HG03575 (cell line): Measurements from ENCODE around the gene SERTAD2.

Source experiments
- ATAC-seq: cut with Tn5 transposase; IDR thresholded peaks from one replicate; pipeline ENCODE4 v1.9.1; 2021; ENCODE audit not compliant: unreplicated experiment, insufficient number of reproducible peaks, low FRiP score; ENCODE audit errors: extremely low read depth

SERTAD2 gene, protein sequence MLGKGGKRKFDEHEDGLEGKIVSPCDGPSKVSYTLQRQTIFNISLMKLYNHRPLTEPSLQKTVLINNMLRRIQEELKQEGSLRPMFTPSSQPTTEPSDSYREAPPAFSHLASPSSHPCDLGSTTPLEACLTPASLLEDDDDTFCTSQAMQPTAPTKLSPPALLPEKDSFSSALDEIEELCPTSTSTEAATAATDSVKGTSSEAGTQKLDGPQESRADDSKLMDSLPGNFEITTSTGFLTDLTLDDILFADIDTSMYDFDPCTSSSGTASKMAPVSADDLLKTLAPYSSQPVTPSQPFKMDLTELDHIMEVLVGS

DNA sequence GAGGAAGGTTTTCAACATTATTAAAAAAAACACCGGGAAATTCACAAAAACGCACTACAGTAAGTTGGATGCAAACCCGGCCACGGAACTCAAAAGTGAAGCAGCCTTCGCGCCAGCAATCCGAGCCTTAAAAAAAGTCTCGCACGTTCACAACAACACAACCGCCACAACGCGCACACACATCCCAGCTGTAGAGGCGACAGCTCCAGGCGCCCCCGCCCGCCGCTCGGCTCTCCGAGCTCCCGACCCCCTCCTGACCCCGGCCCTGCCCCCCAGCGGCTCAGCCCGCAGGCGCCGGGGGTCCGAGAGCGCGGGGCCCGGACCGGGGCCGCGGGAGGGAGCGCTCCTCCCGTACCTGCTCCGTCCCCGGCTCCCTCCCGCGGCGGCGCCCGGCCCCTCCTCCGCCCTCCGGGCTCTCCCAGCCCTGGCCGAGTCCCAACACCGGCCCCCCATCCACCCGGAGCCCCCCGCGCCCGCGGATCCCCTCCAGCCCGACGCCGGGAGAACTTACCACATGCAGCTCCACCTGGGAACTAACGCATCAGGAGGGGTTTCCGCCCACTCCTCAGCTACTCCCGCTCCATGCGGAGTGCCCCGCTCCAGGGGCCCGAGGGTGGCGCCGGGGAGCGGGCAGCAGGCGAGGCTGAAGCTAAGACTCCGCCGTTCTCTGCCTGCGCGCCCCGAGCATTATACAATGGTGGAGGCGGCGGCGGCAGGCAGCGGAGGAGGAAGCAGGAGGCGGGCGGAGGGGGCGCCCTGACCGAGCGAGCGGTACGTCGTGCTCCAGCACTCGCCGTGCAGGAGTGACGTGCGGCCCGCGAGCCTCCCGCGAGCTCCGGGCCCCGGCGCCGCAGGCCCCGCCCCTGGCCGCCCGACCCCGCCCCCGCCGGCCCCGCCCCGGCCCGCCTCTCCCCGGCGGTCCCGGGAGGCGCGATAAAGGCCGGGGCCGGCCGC is at the start of gene SERTAD2:
TSS of gene SERTAD2 (minus strand) at position 805 of the 954 bp plus-strand sequence. CDS start 17,042 bp downstream, outside the sequence.
- no peak for ATAC-seq

DNA sequence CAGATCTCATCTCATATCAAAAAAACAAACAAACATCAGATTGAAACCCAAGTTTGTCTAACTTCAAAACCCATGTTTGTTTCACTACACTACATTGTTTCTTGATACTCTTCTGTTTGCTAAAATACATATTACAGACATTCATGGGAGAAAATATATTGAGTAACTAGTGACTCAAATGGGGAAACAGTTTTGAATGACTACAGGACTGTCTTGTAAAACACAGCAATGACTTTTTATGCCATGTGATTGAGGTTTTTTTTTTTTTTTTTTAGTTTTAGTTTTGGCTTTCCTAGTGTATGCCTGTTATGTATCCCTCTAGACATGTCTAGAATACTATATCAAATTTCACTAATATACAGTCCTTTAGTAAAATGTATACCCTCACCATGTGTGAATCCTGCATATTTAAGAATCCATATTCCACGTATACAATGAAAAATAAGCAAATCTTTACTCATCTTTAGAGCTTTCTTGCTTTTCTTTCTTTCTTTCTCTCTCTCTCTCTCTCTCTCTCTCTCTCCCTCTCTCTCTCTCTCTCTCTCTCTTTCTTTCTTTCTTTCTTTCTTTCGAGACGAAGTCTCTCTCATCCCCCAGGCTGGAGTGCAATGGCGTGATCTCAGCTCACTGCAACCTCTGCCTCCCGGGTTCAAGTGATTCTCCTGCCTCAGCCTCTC is 46.6 kb upstream of the SERTAD2 start:
- no peak for ATAC-seq

DNA sequence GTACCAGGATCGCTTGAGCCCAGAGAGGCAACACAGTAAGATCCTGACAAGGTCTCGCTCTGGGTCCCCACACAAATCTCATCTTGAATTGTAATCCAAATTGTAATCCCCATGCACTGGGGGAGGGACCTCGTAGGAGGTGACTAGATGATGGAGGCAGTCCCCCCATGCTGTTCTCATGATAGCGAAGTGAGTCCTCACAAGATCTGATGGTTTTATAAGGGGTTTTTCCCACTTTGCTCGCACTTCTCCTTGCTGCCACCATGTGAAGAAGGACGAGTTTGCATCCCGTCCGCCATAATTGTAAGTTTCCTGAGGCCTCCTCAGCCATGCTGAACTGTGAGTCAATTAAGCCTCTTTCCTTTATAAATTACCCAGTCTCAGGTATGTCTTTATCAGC is 46.0 kb upstream of the SERTAD2 start:
- no peak for ATAC-seq

DNA sequence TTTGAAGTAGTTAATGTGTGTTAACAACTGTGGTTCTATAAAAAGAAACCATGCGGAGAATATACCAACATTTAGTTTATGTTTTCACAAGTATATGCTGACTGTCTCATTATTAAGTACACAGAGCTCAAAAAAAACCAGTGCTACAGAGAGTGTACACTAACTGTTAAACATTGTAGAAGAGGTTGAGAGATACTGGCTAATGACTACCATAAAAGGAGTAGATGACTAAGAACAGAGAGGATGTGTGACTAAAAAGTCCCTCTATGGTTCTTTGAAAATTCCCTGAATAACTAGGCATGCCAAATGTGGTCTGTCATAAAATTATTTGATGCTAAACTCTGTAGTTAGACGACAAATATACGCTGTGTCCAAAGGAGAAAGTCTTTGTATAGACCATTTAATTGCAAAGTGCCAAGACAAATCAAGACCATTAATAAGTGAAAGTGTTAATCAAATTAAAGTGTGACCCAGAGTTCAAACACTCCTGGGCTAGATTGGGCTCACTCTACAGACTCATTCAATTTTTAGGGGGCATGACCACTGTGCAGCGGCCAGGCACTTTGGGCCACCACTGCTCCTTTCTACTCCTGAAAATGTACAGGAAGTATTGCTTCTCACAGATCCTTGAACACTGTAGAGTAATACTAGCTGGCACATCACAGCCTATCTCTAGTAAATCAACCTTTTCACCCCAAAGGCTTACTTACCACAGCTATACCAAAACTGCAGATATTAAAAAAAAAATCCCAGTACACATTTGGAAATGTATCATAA is 45.1 kb upstream of the SERTAD2 start:
- ATAC-seq: peak; percentile 65

DNA sequence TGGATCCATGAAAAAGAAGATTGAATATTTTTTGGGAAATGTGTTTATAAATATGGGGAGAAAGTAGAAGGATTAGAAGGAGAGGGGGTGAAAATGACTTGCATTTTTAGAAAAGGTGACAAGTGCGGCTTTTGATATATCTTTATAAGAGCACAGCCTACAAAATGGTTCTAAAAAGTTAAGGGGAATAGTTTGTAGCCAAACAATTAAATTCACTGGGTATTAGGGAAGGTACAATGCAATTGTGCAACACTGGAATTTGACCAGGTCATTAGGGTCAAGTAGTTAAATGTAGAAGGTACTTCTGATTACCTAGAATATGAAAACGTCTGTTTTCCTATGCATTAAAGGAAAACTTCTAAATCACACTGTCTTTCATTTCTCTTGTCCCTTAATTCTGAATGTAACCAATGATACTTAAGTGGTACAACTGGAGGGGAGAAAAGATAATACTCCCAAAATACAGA is 44.5 kb upstream of the SERTAD2 start:
- no peak for ATAC-seq

DNA sequence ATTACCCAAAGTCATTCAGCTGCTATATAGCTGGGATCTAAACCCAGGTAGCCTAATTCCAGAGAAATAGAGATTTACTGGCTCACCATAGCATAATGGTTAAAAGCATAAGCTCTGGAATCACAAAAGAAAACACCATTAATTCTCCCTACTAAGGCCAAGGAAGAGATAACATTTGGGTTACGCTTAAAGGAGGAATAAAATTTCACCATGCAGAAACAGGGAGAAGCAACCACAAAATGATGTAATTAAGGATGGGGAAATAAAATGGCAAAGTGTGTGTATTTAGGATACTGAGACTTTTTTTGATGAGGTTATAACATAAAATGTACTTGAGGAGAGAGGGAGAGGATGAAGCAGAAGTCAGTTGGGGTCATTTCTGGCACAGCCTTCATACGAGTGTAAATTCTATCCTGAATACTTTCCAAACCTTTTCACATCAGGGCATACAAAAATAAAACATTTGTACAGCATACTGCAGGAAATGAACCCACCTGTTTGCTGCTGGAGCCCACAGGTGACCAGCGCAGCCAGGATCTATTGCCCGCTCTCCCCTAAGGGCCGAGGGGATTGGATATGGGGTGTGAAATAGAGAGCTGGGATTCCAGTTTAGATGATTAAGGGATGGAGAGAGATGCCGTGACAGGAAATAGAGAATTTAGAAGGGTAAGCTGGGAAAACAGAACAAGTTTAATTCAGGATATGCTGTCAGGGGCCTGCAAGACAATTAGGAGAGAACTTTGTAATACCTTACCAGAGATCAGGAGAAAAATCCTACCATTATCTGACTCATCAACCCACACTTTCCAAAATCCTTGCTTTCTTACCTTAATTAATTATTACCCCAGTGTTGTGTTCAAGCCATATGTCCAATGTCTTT is 43.8 kb upstream of the SERTAD2 start:
- ATAC-seq: no peak

DNA sequence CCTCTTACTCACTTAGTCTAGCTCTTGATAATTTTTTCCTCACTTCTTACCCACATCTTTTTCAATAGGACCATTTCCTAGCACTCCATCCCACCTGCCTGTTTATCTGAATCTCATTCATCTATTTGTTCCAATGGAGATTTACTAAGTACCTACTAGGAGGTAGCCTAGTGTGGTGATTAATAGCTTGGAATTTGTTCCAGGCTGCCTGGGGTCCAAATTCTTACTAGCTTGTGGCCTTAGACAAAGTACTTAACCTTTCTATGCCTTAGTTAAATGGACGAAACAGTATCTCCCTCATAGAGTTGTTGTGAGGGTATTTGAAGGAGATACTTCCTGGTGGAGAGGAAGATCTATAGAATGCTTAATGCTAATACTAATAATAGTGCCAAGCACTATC is 42.9 kb upstream of the SERTAD2 start:
- no peak for ATAC-seq

DNA sequence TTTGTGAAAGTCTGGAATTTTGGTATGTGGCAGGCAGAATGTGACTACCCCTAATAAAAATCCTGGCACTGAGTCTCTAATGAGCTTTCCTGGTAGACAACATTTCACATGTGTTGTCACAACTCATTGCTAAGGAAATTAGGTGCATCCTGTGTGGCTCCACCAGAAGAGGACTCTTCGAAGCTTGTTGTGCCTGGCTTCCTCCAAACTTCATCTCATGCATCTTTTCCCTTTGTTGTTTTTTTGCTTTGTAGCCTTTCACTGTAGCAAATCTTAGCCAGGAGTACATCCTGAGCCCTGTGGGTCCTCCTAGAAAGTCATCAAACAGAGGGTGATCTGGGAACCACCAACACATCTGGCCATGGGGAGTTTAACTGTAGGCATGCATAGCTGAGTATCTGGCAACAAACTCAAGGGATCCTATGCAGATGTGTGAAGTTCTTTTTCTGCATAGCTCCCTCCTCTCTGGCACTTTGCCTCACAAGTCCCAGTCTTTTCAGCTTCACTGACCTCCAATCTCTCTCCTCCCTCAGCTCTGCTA is 42.1 kb upstream of the SERTAD2 start:
- ATAC-seq: no peak

DNA sequence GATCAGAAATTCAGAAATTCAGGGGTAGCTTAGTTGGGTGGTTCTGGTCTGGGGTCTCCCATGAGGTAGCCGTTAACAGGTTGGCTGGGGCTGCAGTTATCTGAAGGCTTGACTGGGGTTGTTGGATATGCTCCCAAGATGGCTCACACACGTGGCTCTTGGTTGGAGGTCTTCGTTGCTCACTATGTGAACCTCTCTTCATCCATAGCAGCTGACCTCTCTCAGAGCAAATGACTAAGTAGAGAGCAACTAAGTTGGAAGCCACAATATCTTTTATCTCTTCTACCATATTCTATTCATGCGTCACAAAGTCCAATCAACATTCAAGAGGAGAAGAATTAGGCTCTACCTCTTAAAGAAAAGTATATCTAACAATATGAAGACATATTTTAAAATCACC is 38.7 kb upstream of the SERTAD2 start:
- ATAC-seq: no peak

DNA sequence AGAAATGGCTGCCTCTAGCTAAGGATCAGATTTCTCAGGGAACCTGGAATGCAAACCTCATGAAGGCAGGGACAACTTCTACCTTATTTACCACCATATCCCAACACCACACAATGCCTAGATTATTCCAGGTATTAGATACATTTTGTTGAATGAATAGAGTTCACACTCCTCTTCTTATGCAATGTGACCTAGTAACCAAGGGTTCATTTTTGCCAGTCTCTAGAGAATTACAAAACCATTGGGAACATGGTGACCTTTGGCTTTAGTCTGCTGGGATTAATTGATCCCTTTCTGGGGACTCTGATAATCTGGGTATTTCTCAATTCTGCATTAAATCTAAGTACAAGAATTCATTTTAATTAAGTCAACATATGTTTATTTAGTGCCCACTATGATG is 35.2 kb upstream of the SERTAD2 start:
- no peak for ATAC-seq

DNA sequence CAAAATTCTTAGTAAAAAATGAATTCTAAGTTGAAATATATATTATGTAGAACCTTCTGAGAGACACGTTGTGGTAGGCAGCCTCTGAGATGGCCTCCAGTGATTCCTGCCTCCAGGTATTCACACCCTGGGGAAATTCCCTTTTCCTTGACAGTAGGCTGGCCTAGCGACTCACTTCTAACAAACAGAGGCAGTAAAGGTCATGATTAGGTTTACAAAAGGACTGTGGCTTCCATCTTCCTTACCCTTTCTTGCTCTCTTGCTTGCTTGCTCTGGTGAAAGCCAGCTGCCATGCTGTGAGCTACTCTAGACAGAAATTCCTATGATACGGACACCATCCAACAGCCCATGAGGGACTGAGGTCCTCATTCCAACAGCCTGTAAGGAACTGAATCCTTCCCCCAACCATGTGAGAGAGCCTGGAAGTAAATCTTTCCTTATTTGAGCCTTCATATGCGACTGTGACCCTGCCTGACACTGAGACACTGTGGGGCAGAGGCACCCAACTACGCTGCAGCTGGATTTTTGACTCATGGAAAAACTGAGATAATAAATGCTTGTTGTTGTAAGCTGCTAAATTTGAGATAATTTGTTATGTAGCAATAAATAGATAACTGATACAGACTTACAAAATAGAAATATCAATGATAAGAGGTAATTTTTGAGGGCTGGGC is 32.7 kb upstream of the SERTAD2 start:
- no peak for ATAC-seq

DNA sequence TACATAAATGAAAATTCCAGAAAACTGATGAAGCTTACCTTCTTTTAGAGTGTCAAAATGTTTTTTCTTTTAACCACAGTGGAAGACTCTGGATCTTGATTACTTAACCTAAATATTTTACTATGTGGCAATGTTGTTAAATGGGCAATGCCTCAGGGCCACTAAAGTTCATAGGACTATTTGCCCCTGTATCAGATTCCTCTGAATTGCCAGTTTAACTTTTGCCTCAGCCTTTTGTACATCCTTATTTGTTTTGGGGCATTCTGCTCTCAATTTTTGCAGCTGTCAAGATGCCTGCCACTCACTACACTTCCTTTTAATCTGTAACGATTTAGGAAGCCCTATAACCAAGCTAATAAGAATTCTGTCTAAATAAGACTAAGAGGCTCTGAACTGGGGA is 31.7 kb upstream of the SERTAD2 start:
- ATAC-seq: no peak

DNA sequence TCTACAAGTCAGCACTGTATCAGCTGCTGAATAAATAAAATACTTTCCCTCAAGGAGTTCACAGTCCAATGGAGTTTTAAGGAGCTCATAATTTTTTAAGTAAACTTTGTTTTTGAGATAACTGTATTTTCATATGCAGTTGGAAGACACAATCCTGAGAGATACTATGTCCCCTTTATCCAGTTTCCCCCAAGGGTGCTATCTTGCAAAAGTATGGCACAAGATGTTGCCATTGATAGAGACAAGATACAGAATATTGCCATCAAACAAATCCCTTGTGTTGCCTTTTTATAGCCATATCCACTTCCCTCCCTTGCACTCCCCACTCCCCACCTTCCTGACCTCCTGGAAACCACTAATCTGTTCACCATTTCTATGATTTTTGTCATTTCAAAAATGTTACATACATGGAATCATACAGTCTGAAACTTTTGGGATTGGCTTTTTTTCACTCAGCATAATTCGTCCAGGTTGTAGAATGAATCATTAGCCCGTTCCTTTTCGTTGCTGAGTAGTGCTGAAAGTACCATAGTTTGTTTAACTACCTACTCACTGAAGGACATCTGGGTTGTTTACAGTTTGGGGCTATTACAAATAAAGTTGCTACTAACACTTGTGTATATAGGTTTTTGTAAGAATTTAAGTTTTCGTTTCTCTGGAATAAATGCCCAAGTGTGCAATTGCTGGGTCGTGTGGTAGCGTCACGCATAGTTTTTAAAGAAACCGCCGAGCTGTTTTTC is 30.2 kb upstream of the SERTAD2 start:
- ATAC-seq: no peak

DNA sequence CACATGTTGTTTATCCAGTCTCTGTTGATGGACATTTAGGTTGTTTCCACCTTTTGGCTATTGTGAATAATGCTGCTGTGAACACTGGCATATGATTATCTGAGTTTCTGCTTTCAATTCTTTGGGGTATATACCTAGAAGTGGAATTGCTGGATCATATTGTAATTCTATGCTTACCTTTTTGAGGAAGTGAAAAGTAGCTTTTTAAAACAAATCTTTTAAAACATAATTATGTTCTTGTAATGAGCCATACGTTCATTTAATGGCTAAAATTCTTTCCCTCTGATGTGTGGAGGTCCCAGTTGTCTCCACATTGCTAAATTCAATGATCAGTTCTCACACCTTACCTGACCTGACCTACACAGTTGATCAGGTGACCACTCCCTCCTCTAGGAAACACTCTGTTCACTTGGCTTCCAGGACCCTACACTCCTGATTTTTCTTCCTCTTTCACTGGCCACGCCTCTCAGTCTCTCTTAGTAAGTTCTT is 27.8 kb upstream of the SERTAD2 start:
- ATAC-seq: no peak

DNA sequence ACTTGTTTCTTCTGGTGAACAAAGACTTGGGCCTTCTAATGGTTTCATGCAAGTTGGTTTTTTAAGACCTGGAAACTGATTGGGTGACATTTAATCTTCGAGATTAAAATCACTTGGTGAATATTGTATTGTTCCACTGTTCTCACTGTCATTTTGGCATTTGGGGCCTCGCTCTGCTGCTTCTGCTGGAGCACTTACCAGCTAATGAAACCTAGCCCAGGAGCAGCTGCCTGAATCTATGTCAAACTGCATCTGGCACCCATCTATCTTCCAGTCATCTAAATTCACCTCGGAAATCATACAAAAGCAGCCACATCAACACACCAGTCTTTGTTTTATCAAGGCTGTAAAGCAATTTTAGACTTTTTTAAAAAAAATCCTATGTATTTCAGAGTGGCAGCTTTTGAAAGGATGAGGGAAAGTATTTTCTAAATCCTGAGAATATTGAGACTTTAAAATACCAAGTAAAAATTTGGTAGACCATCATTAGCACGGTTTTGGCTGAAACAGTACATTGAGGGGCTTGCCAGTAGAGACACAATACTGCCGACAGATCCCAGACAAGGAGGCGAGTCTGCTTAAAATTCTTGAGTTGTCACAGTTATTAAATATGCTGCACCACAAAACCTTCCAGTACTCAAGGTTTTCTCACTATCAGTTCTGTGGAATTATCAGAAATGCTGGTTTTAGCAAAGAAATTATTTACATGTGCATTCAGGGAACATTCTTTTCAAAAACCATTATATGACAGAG is 26.1 kb upstream of the SERTAD2 start:
- no peak for ATAC-seq
